Astrocyte of the spinal cord (primary cell): ENCODE measurements around the gene TBC1D3L.
"Not testable (repeated sequence)": the region's sequence is repeated elsewhere in the genome, so short reads cannot be mapped to it uniquely, and the experiment has no call there.

Experiments used
- DNase-seq: peaks from one replicate; pipeline ENCODE4 v3.0.0; 2011; ENCODE audit warnings: low read depth, low spot score
- H3K4me3 ChIP-seq: 2 replicates; pipeline ENCODE4 v1.5.1; 2011; ENCODE audit warnings: low read depth, mild to moderate bottlenecking, low read length, moderate library complexity
- in situ Hi-C: cut with HindIII; loops from 2 replicates; pipeline ENCODE4 v1.10.0; 2017; ENCODE audit warnings: low sequenced_read_pairs

TBC1D3L gene

GRCh38 chr17:37988960-37989359 is at the start of gene TBC1D3L:
TBC1D3L (minus strand) TSS chr17:37989060; CDS start chr17:37987520, 1,540 bp downstream.
- in situ Hi-C loops, DNase-seq, H3K4me3 ChIP-seq: not testable (repeated sequence)

- H3K4me3 ChIP-seq, in situ Hi-C loops, DNase-seq: not testable (repeated sequence)
Measured at GRCh38 chr17:38003676-38004075, 14.8 kb upstream of the TBC1D3L start, which contains the start of gene TBC1D3D. TBC1D3D (plus strand) TSS chr17:38003976; CDS start chr17:38005561, 1,585 bp downstream.
